ENCODE measurements around the gene SEMA3B.
"Not testable (repeated sequence)": the region's sequence is repeated elsewhere in the genome, so short reads cannot be mapped to it uniquely, and the experiment has no call there.

Gene SEMA3B

DNA sequence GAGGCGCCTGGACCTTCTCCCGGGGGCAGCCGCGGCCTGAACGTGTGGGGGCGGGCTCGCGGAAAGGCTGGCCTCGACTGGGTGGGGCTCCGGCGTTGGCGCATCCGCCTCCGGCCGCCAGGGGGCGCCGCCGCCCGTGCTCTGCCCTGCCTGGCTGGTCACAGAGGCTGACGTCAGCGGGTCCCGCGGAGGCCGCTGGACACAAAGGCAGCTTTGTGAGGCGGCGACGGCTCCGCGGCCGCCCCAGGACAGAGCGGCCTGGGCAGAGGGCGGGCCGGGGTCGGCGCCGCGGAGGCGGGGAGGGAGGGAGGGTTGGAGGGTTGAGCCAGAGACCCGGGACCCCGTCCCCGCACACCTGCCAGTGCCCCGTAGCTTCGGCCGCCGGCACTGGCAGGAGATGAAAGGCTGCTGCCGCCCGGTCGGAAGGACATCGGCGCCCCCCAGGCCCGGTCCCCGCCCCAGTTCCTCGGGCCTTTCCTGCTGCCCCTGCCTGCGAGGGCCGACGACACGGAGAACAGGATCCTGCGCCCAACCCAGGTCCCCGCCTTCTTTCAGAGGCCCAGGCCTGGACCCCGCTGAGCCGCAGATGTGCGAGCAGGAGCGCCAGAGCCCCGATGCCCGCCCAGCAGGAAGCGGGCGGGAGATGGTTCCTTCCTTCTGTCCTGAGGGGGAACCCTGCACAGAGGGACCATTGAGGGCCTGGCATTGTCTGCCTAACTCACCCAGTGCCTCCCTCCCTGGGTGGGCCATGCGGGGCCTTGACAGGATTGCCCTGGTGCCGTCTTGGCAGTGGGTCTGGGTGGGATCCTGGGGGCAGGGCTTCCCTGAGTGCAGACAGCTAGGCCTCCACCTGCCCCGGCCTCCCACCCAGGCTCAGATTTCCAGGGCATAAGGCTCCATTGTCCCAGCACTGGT lies 8.7 kb upstream of the SEMA3B start:
- peak; percentile 39 for DNase-seq

- DNase-seq, result no peak
These were observed 8.0 kb upstream of the SEMA3B start for GRCh38 chr3:50260942-50261441.

DNA sequence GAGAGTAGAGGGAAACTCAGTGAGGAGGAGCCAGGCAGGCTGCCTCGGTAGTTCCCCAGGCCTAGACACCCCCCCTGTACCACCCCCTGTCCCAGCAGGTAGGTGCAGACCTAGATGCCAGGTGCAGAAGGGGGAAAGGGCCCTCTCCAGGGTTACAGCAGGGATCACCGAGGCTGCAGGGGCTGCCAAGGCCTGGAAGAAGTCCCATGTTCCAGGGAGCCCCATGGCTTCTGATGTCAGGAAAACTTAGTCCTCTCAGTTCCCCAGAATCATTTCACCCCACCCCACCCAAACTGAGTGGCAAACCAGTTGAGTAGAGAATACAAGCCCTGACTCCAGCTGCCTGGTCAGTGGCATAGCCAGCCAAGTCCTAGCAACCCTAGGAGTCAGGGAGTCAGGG lies 7.4 kb upstream of the SEMA3B start:
- no peak for DNase-seq

DNA sequence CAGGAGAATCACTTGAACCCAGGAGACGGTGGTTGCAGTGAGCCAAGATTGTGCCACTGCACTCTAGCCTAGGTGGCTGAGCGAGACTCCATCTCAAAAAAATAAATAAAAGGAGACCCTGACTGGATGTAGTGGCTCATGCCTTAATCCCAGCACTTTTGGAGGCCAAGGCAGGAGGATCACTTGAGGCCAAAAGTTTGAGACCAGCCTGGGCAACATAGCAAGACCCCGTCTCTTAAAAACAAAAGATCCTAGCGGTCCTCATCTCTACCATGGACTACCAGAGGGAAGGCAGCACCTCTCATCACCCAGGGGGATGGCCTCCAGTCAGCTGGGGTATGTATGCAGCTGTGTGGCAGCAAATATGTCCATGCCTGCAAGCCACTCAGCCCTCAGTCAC lies 6.7 kb upstream of the SEMA3B start:
- DNase-seq, result not testable (repeated sequence)

DNA sequence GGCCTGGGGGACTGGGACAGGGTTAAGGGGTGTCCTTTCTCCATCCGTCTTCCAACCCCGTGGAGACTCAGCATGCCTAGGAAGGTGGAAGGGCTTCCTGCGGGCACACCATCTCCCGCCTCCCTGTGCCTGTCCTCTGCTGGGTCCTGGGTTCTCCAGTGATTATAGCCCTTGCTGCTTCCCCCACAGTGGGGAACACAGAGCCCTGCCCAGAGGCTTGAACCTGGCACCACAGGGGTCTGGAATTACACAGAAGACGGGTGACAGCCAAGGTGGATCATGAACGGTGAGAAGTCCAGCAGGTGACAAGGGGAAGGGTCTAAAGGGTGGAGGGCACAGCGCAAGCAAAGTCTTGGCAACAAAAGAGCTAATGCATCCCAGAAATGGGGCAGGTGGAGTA lies 6.2 kb upstream of the SEMA3B start:
- DNase-seq, result no peak

GRCh38 chr3:50263478-50264382 lies 5.2 kb upstream of the SEMA3B start:
- DNase-seq, result no peak

DNA sequence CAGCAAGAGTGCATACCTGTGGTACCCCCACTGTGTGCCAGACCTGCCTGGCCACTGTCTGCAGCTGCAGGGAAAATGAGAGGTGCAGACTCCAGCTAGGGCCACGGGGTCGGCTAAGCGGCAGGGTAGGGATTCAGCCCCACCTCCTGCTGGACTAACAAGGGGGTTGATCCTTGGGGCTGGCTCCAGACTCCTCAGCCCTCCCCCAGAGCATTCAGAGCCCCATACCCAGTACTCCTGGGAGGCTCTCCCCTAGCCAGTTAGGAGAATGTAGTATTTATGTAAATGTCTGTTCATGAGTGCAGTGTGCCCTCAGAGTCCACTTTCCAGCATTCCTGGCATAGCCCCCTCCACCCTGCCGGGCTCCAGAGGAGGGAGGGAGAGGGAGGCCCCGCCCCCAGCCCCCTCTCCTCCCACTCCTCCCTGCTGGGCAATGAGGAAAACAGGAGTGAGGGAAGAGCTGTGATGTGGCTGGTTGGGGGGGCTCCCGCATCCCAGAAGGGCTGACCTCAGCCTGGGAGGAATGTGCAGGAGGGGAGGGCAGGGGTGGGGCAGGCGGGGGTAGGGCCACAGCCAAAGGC lies 4.5 kb upstream of the SEMA3B start:
- no peak for DNase-seq

DNA sequence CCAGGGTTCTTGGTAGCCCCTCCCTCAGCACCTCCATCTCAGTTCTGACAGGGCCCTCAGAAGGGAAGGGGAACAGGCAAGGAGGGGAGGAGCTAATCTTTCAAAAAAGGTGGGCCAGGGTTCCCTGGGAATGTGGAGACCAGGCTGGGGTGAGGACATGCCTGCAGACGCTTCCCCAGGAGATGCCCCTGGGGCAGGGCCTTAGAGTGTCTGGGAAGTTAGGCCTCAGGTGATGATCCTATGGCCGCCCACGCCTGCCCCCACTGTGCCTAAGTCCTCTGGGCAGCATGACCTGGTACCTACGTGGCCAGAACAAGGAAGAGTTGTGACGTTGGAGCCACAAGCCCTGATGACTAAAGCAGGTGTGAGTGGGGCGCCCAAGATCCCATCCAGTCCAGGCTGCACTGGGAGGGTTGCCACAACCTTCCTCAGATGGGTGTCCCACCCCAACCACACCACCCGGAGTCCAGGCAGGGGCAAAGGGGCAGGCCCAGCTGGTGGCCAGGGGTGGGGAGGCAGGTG lies 3.9 kb upstream of the SEMA3B start:
- no peak for DNase-seq

DNA sequence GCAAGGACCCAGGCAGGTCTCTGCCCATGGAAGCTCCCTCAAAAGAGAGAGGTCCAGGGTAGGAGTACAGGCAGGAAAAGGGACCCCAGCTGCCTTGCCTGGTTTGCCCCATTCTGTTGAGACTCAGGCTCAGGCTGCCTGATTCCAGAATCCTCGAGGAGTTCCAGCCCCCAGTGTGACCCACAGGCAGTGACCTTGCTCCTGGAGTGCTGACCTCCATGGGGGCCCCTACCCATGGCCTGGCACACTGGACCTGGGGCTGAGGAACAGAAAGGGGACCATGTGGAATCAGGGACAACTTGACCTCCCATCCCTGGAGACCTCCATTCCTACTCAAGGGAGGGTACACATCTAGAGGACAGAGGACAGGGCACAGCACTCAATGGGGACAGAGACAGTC lies 3.4 kb upstream of the SEMA3B start:
- no peak for DNase-seq

- no peak for DNase-seq
These were observed 2.9 kb upstream of the SEMA3B start for GRCh38 chr3:50266017-50266416.

- no peak for DNase-seq
These were observed 2.1 kb upstream of the SEMA3B start for GRCh38 chr3:50266836-50267235.

DNA sequence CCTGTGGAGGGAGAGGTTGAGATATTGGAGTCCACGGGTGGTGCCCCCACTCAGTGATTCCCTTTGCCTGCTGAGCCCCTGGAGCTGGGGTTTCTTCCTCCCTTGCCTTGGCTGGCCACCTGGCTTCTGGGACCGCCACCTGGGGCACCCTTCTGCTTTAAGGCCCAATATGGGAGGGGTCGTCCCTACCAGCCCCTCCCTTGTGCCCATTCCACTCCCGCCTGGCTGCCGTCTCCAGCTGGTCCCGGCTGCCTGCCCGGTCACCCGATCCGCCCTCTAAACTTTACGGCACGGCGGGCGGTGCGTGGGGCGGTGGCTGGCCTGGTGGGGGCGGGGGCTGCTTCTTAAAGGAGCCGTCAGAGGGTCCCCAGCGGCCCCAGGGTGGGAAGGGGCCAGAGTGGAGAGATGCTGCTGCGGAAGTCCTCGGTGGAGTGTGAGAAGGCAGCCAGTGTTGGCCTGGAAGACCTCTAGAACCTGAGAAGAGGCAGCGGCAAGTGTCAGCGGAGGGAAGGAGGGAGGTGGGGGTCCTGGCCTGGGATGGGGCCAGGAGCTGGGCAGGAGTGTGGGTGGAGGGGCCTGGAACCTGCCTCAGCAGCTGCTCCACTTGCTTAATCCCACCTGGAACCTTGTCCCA lies 1.6 kb upstream of the SEMA3B start:
- no peak for DNase-seq

DNA sequence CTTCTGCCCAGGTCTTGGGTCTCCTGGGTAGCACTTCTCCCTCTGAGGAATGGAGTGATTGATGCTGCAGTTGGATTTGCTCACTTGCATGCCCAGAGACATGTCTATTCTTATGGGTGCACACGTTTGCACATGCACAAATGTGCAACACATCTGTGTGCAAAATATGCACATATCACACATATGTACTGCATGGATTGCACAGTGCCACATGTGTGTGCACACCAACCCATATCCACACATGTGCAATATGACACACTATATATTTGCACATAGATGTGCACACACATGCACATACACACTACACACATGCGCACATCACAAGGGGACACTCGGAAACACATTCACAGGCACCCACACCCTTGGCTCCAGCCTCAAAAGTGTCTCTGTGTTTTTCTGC lies 671 bp upstream of the SEMA3B start:
- DNase-seq, result no peak

DNA sequence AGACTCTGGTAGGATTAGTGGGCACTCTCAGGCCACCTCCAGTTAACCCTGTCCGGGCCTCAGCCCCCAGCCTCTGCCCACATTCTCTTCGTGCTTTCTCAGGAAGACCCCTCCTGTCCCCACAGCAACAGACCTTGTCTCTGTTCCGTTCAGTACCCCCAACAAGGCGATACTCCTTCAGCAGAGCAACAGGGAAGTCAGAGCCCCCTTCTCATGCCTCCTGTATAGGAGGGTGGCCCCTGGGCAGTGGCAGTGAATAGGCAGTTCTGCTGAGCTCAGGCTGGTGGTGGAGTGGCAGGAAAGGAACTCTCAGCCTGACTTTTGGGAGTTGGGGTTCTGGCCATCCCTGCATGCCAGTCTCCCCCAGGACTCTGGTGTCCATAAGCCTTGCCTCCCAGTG lies 513 bp downstream of the SEMA3B start:
- DNase-seq, result no peak

- DNase-seq, result no peak
These were observed 1.0 kb downstream of the SEMA3B start for GRCh38 chr3:50269977-50270413.

DNA sequence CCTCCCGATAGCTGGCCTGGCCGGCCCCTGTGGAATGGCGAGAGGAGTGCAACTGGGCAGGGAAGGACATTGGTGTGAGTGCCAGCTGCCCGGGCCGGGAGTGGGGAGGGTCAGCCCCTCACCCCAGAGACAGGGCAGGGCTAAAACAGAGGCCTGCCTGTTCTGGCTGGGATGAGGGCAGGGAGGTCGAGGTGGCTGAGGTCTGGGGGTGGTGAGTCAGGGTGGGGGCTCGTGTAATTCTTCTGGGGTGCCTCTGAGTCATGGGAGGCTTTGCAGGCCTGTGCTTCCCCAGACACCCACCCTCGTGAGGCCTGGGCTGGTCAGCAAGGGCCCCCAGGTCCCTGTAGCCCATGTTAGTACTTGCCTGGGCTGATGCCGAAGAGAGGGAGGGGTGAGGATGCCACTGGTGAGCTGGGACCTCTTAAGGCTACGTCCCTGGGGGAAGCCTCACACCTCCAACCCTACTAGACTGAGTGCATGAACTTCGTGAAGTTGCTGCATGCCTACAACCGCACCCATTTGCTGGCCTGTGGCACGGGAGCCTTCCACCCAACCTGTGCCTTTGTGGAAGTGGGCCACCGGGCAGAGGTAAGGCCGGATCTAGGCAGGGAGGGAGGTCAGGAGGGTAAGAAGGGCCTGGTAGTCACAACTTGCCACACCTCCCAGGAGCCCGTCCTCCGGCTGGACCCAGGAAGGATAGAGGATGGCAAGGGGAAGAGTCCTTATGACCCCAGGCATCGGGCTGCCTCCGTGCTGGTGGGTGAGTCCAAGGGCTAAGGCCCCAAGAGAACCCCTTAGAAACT lies 1.7 kb downstream of the SEMA3B start:
- DNase-seq, result no peak

DNA sequence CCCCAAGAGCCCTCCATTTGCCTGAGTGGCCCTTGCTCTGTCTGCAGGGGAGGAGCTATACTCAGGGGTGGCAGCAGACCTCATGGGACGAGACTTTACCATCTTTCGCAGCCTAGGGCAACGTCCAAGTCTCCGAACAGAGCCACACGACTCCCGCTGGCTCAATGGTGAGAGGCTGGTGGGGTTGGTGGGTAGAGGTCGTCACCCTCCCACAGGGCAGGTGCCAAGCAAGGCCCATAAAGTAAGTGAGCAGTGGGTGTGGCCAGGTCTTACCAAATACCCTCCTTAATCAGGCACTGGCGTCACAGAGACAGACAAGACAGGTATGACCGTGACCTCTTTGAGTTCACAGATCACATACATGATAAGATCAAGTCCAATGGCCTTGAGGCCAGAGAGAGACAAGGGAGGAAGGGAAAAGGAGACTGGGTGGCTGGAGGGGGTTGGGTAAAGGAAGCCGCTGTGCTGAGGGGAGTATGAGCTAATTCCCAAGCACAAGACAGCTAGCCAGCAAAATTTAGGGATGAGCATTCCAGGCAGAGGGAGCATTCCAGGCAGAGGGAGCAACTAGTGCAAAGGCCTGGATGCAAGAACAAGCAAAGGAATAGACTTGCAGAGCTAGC lies 2.5 kb downstream of the SEMA3B start:
- DNase-seq, result no peak

DNA sequence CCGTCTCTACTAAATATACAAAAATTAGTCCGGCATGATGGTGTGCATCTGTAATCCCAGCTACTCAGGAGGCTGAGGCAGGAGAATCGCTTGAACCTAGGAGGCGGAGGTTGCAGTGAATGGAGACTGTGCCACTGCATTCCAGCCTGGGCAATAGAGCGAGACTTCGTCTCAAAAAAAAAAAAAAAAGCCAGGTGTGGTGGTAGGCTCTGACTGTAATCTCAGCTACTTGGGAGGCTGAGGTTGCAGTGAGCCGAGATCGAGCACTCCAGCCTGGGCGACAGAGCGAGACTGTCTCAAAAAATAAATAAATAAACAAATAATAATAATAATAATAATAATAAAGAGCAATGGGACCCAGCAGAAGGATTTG lies 3.6 kb downstream of the SEMA3B start:
- DNase-seq, result not testable (repeated sequence)

GRCh38 chr3:50272911-50273688 lies 4.2 kb downstream of the SEMA3B start:
- DNase-seq, result peak; percentile 4

DNA sequence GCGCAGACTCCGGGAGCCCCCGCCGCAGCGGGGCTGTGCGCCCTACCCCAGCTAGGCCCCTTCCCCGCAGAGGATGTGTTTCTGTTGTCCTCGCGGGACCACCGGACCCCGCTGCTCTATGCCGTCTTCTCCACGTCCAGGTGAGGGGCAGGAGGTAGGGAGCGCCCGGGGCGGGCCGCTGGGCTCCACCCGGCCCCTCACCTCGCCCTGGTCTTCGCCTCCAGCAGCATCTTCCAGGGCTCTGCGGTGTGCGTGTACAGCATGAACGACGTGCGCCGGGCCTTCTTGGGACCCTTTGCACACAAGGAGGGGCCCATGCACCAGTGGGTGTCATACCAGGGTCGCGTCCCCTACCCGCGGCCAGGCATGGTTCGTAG lies 4.7 kb downstream of the SEMA3B start:
- no peak for DNase-seq
